Measurements from ENCODE around the gene WWP2.

- TF ChIP-seq, protein P1, sequence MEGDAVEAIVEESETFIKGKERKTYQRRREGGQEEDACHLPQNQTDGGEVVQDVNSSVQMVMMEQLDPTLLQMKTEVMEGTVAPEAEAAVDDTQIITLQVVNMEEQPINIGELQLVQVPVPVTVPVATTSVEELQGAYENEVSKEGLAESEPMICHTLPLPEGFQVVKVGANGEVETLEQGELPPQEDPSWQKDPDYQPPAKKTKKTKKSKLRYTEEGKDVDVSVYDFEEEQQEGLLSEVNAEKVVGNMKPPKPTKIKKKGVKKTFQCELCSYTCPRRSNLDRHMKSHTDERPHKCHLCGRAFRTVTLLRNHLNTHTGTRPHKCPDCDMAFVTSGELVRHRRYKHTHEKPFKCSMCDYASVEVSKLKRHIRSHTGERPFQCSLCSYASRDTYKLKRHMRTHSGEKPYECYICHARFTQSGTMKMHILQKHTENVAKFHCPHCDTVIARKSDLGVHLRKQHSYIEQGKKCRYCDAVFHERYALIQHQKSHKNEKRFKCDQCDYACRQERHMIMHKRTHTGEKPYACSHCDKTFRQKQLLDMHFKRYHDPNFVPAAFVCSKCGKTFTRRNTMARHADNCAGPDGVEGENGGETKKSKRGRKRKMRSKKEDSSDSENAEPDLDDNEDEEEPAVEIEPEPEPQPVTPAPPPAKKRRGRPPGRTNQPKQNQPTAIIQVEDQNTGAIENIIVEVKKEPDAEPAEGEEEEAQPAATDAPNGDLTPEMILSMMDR (conservative IDR thresholded peaks at IDR 0.05; ENCODE audit: low read length), result no peak
- TF ChIP-seq EZH2phosphoT487 (IDR thresholded peaks at IDR 0.05; ENCODE audit: borderline replicate concordance), result no peak
Observed at GRCh38 chr16:69894676-69895075, 132.5 kb downstream of the WWP2 start.
